GM19395 (cell line): ENCODE results near the gene CHRNE.
"Not testable (repeated sequence)": the region's sequence is repeated elsewhere in the genome, so short reads cannot be mapped to it uniquely, and the experiment has no call there.

Experiments used
- ATAC-seq: cut with Tn5 transposase; IDR thresholded peaks from one replicate; pipeline ENCODE4 v1.9.1; 2021; ENCODE audit warnings: mild to moderate bottlenecking, moderate library complexity; ENCODE audit not compliant: unreplicated experiment

Gene CHRNE

GRCh38 chr17:4908301-4908700 is 5.4 kb upstream of the CHRNE start:
- ATAC-seq = no peak

- ATAC-seq = not testable (repeated sequence)
Observed at GRCh38 chr17:4906642-4907041, 3.7 kb upstream of the CHRNE start.

GRCh38 chr17:4902540-4902939 is 358 bp downstream of the CHRNE start:
- ATAC-seq = no peak

- no peak for ATAC-seq
Observed at GRCh38 chr17:4901648-4902344, 1.1 kb downstream of the CHRNE start.

GRCh38 chr17:4901108-4901647 is 1.7 kb downstream of the CHRNE start:
- ATAC-seq = no peak

- no peak for ATAC-seq
Observed at GRCh38 chr17:4900231-4901107, 2.4 kb downstream of the CHRNE start.

GRCh38 chr17:4899341-4900230 is 3.3 kb downstream of the CHRNE start, which contains the start of gene C17orf107:
TSS of gene C17orf107 (plus strand) at chr17:4899536. CDS start at chr17:4899763, 227 bp downstream.
- no peak for ATAC-seq

GRCh38 chr17:4898927-4899326 is 4.0 kb downstream of the CHRNE start:
- no peak for ATAC-seq

GRCh38 chr17:4898351-4898750 is 4.5 kb downstream of the CHRNE start:
- no peak for ATAC-seq

- ATAC-seq = no peak
Observed at GRCh38 chr17:4897785-4898184, 5.1 kb downstream of the CHRNE start.

GRCh38 chr17:4897198-4897687 is 5.7 kb downstream of the CHRNE start:
- ATAC-seq = no peak

GRCh38 chr17:4896332-4897197 is 6.3 kb downstream of the CHRNE start:
- no peak for ATAC-seq

- ATAC-seq = no peak
Observed at GRCh38 chr17:4895657-4896331, 7.1 kb downstream of the CHRNE start.

- no peak for ATAC-seq
Observed at GRCh38 chr17:4895121-4895520, 7.8 kb downstream of the CHRNE start.

- no peak for ATAC-seq
Observed at GRCh38 chr17:4893721-4894560, 9.0 kb downstream of the CHRNE start.

GRCh38 chr17:4893272-4893671 is 9.6 kb downstream of the CHRNE start:
- ATAC-seq = no peak

GRCh38 chr17:4892499-4893221 is 10.2 kb downstream of the CHRNE start:
- no peak for ATAC-seq
